ENCODE results near the gene COG5.

The COG5 gene

DNA sequence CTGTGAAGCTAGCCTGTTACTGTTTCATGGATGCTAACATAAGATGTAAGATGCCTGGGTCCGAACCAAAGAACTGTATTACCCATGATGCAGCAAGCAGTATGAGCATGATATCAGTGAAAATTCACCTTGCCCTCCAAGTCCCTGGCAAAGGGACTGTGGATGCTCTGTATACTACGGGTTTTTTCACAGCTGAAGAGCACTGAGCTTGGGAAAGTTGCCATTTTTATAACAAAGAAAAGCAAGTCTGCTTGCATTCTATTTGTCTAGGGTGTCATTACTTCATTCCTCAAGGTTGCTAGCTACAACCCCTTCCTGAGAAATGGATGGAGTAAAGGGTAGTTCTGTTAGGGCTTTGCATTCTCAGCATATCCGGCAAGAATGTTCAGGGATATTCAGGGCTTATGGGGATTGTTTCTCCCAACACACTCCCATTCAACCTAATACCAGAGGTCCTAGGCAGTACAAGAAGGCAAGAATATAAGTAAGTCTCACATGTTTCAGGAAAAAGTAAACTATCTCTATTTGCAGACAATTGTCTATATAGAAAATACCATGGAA lies 99.0 kb downstream of the COG5 start:
- no peak for DNase-seq (ENCODE audit: low read depth in 3 of 3, low spot score in 1 of 3)

DNA sequence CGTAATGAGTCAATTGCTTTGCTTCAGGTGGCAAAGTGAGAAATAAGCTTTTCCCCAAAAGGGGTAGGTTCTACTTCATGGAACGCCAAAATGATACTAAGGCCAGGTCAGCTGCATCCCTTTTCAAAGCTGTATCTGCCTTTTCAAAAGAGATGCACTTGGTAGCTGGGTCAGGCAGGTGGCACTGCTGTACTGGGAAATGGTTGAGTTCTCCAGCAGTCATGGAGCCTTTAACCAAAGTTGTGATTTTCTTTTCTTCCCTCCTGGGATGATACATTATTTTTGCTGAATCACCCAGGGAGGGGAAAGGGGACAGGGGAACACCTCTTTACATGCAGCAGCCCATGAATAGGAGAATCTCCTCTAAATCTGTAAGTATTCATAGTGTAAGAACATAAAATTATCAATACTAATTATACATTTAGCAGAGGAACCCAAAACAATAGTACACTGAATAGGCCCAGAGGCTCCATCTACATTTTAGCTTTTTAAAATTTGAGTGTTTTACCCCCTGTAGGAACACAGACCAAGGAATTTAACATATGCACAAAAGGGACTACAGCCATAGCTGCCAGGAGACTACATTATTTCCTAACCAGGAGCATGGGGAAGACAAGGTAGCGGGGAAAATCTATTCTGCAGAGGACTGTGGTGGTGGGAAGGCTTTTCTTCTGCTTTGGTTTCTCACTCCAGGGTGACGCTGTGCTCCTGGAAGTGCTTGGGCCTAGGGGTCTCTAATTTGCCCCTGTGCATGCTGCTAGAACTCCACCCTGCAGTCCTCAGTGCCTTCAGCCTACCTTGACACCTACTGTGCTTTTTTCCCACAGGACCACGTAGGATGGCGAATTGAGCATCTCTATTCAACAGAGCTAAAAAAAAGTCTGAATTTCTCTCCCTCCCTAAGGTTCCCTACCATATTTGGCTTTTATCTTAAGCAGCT lies 100.3 kb downstream of the COG5 start:
- DNase-seq (ENCODE audit: low read depth in 3 of 3, low spot score in 1 of 3), result peak in 1 of 3 donors; percentile 6

GRCh38 chr7:107461938-107462533 lies 101.7 kb downstream of the COG5 start:
- no peak for DNase-seq (ENCODE audit: low read depth in 3 of 3, low spot score in 1 of 3)

- DNase-seq (ENCODE audit: low read depth in 3 of 3, low spot score in 1 of 3), result no peak
Observed at GRCh38 chr7:107453388-107453787, 110.3 kb downstream of the COG5 start.

DNA sequence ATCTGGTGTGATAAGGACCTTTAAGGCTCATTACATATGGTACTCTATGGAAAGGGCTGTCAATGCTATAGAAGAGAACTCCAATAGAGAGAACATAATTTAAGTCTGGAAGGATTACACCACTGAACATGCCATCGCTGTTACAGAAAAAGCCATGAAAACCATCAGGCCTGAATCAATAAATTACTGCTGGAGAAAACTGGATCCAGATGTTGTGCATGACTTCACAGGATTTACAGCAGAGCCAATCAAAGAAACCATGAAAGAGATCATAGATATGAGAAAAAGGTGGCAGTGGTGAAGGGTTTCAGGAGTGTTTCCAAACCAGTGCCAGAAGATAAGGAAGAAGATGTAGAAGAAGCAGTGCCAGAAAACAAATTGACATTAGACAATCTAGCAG lies 112.8 kb downstream of the COG5 start:
- DNase-seq (ENCODE audit: low read depth in 3 of 3, low spot score in 1 of 3), result no peak

DNA sequence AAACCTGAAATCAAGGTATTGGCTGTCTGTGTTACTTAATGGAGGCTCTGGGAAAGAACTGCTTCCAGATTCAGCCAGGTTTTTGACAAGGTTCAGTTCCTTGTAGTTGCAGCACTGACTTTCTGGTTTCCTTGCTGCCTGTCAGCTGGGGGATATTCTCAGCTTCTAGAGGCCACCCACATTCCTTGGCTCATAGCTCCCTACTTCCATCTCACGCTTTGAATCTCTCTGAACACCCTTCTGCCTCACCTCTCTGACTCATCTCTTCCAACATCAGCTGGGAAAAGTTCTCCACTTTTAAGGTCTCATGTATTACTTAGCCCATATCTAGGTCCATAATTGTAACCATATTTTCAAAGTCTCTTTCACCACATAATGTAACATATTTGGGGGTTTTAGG lies 116.7 kb downstream of the COG5 start:
- no peak for DNase-seq (ENCODE audit: low read depth in 3 of 3, low spot score in 1 of 3)

DNA sequence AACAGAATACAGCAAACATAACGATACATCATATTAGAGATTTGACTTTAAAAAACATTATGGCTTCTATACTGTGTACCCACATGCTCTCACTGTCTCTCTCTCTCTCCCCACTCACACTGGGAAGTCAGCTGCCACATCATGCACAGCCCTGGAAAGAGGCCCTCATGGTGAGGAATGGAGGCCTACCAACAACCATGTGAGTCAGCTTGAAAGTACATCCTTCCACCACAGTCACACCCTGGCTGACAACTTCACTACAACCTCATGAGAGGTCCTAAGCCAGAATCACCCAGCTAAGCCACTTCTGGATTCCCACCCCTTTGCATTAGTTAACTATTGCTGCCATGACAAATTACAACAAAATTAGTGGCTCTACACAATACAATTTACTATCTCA lies 117.2 kb downstream of the COG5 start:
- no peak for DNase-seq (ENCODE audit: low read depth in 3 of 3, low spot score in 1 of 3)

GRCh38 chr7:107442678-107443077 lies 121.0 kb downstream of the COG5 start:
- DNase-seq (ENCODE audit: low read depth in 3 of 3, low spot score in 1 of 3), result no peak

DNA sequence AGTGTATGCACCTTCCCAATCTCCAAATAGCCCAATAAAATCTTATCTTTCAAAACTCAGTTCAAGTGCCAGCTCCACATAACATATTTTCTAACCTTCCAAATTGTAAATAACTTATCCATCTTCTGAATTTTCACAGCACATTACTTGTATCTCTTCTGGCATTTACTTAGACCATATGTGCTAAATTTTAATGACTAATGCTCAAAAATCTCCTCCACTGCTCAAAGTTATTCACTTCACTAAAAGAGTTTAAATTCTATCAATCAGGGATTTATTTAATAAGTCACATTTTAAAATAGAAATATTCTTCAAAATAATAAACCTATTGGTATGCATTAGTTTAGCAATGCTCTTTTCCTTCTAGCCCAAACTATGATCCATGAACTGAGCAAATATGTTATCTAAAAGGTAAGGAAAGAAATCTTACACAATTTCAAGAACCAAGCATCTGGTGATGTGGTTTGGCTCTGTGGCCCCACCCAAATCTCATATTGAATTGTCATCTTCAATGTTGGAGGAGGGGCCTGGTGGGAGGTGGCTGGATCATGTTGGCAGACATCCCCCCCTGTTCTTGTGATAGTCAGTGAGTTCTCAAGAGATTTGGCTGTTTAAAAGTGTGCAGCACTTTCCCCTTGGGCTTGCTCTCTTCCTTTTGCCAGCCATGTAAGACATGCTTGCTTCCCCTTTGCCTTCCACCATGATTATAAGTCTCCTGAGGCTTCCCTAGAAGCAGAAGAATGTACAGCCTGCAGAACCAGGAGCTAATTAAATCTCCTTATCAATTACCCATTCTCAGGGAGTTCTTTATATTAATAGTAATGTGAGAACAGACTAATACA lies 121.9 kb downstream of the COG5 start:
- no peak for DNase-seq (ENCODE audit: low read depth in 3 of 3, low spot score in 1 of 3)

- DNase-seq (ENCODE audit: low read depth in 3 of 3, low spot score in 1 of 3), result no peak
Observed at GRCh38 chr7:107439025-107439424, 124.7 kb downstream of the COG5 start.

GRCh38 chr7:107435749-107436148 lies 128.0 kb downstream of the COG5 start:
- DNase-seq (ENCODE audit: low read depth in 3 of 3, low spot score in 1 of 3), result no peak

DNA sequence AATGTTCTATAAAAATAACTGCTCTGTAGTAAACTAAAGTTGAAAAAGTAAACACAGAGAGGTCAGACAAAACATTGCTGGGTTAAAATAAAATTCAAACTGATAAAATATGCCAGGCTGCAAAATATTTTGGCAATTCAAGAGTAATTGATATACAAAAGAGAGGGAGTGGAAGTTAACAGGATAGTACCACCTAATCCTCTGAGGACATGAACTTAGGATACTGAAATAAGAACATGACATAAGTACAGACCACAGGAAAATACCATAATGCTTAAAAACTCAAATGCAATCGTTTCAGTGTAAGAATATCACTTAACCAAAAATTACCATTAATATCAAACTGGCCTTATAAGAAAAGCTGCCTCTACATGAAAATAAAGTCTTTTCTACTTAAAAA lies 131.5 kb downstream of the COG5 start:
- DNase-seq (ENCODE audit: low read depth in 3 of 3, low spot score in 1 of 3), result no peak

GRCh38 chr7:107430057-107430456 lies 133.7 kb downstream of the COG5 start:
- no peak for DNase-seq (ENCODE audit: low read depth in 3 of 3, low spot score in 1 of 3)

DNA sequence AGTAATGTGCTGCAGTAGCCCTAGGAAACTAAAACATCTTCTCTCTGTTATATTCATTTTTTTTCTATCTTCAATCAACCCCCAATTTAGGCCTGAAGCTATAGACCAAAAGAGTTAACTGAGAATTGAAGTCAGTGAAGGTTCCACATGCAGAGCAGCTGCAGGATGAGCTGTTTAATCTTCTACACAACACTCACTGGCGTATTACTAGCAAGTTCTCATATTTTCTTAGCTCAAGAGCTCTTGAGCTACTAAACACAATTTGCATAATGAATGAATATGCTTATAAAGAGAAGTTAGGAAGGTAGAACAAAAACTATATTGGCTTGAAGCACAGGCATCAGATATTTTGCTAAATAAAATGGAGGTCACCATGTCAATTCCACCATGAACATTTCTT lies 135.1 kb downstream of the COG5 start:
- DNase-seq (ENCODE audit: low read depth in 3 of 3, low spot score in 1 of 3), result no peak

- DNase-seq (ENCODE audit: low read depth in 3 of 3, low spot score in 1 of 3), result no peak
Observed at GRCh38 chr7:107427462-107427861, 136.3 kb downstream of the COG5 start.

DNA sequence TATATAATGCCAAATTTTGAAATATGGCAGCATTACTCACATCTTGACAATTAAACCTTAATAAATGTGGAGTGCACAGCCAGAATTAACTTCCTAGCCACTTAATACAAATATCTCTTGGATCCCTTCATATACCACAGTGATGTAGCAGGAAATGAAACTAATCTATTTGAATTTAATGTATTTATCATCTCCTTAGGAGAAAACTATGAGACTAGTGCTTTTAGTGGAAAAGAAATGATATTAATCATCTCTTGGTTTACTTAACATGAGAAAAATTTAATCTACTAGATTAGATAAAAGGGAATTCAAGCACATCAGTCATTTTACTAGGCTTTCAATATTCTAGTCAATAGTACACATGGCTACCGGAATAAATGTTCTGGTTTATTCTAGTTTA lies 149.5 kb downstream of the COG5 start:
- no peak for DNase-seq (ENCODE audit: low read depth in 3 of 3, low spot score in 1 of 3)

- no peak for DNase-seq (ENCODE audit: low read depth in 3 of 3, low spot score in 1 of 3)
Observed at GRCh38 chr7:107408349-107408748, 155.4 kb downstream of the COG5 start.

GRCh38 chr7:107405559-107405958 lies 158.2 kb downstream of the COG5 start:
- DNase-seq (ENCODE audit: low read depth in 3 of 3, low spot score in 1 of 3), result no peak

- DNase-seq (ENCODE audit: low read depth in 3 of 3, low spot score in 1 of 3), result no peak
Observed at GRCh38 chr7:107404740-107405537, 158.8 kb downstream of the COG5 start.

- no peak for DNase-seq (ENCODE audit: low read depth in 3 of 3, low spot score in 1 of 3)
Observed at GRCh38 chr7:107398161-107398560, 165.6 kb downstream of the COG5 start.

DNA sequence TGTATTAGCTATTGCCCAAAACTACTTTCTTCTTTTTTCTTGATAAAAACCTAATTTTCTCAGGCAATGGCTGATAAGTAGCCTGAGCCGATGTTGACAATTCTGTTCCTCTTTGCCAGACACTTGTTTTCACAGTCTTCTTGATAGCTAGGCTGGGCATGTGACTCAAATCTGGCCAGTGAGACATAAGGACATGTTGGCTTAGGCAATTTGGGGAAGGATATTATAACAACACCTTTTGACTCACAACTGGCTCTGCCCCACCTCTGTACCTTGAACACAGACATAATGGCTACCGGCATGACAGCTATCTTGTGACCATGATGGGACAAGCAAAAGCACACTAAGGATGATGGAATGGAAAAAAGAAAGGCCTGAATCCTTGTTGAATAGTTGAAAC lies 166.7 kb downstream of the COG5 start:
- DNase-seq (ENCODE audit: low read depth in 3 of 3, low spot score in 1 of 3), result no peak

Measured in stimulated activated CD4-positive, alpha-beta T cell treated with anti-CD3 and anti-CD28 coated beads, TNF-alpha, amount 100 ng/mL, for 1 hour (primary cell).